T-cell (primary cell): ENCODE data around the gene SLC28A3. TPM values are rescaled to one million over a fixed set of nuclear protein-coding genes. Genes with fewer than 3 reads are reported as not detected.

Source experiments
- ATAC-seq, 4 experiments: fragments of 200-7000 bp in 3 of 4; fragments of 150-1000 bp in 1 of 4; cut with Tn5 transposase; replicated peaks in 1 of 4; 1 replicate in 3 of 4; 2 replicates in 1 of 4; pipeline ENCODE4 v1.10.0; 2021; ENCODE audit warnings: moderate library complexity in 3 of 4, mild to moderate bottlenecking in 2 of 4, moderate number of reproducible peaks in 1 of 4
- CTCF ChIA-PET, 2 donors: fragments of 300-600 bp; sonication (Branson Sonifier 250); formaldehyde crosslinking; loops; one replicate each; lab custom pipeline; 2022; ENCODE audit warnings: antibody characterized with exemption in 2 of 2; lab: Charles Lee
- POLR2A ChIA-PET, 2 donors: fragments of 300-600 bp; sonication (Branson Sonifier 250); formaldehyde crosslinking; loops; one replicate each; lab custom pipeline; 2022; ENCODE audit warnings: antibody characterized with exemption in 2 of 2; lab: Charles Lee
- DNase-seq, 35 experiments: peaks; one replicate each; pipeline versions ENCODE4 v3.0.0 to v3.0.0-alpha.2; 2013 to 2023
- H3K27ac ChIP-seq: one replicate; pipeline ENCODE4 v1.5.1; 2013; ENCODE audit warnings: low read length
- H3K27me3 ChIP-seq, 2 experiments: replicated peaks in 1 of 2; 1 replicate in 1 of 2; 2 replicates in 1 of 2; pipeline versions ENCODE4 v1.6.1 to v1.7.0; 2013; ENCODE audit warnings: low read length in 1 of 2, mixed read lengths in 1 of 2; ENCODE audit not compliant: control insufficient read depth in 2 of 2, insufficient read depth in 2 of 2; ENCODE audit errors: extremely low read depth in 1 of 2
- H3K36me3 ChIP-seq, 2 donors: 1 replicate in 1 of 2; 2 replicates in 1 of 2; pipeline versions ENCODE4 v1.6.1 to v1.7.0; 2013; ENCODE audit warnings: low read length in 1 of 2; ENCODE audit not compliant: control insufficient read depth in 2 of 2, insufficient read depth in 1 of 2; ENCODE audit errors: extremely low read depth in 1 of 2
- H3K4me1 ChIP-seq, 2 experiments: 1 replicate in 1 of 2; 2 replicates in 1 of 2; pipeline versions ENCODE4 v1.6.1 to v1.7.0; 2013; ENCODE audit warnings: low read length in 2 of 2, mixed read lengths in 1 of 2; ENCODE audit not compliant: insufficient read depth in 2 of 2, control insufficient read depth in 1 of 2; ENCODE audit errors: extremely low read depth in 1 of 2
- H3K4me3 ChIP-seq, 2 donors: 1 replicate in 1 of 2; 2 replicates in 1 of 2; pipeline versions ENCODE4 v1.5.1 to v1.7.0; 2013; ENCODE audit warnings: mild to moderate bottlenecking in 2 of 2, low read length in 1 of 2, moderate library complexity in 1 of 2; ENCODE audit not compliant: control insufficient read depth in 1 of 2; ENCODE audit errors: extremely low read depth in 1 of 2
- H3K9me3 ChIP-seq: 2 replicates; pipeline ENCODE4 v1.7.0; 2013
- H3K27ac Mint-ChIP-seq, 2 donors: one replicate each; pipeline ENCODE4 v1.8.0; 2020 to 2021; ENCODE audit warnings: mild to moderate bottlenecking in 2 of 2, mixed read lengths in 2 of 2
- H3K27me3 Mint-ChIP-seq, 2 donors: one replicate each; pipeline ENCODE4 v1.8.0; 2021 to 2022; ENCODE audit warnings: mixed read lengths in 2 of 2
- H3K36me3 Mint-ChIP-seq: one replicate; pipeline ENCODE4 v1.8.0; 2021; ENCODE audit warnings: mixed read lengths
- H3K4me1 Mint-ChIP-seq, 3 donors: one replicate each; pipeline ENCODE4 v1.8.0; 2020 to 2022; ENCODE audit warnings: mixed read lengths in 3 of 3, mild to moderate bottlenecking in 1 of 3
- H3K4me3 Mint-ChIP-seq, 3 donors: one replicate each; pipeline ENCODE4 v1.8.0; 2020 to 2022; ENCODE audit warnings: mild to moderate bottlenecking in 3 of 3, mixed read lengths in 3 of 3, moderate library complexity in 3 of 3
- H3K9me3 Mint-ChIP-seq, 3 donors: one replicate each; pipeline ENCODE4 v1.8.0; 2020 to 2022; ENCODE audit warnings: mixed read lengths in 3 of 3
- WGBS: methylation state at CpG from one replicate; pipeline ENCODE4 v1.1.5; 2013; ENCODE audit warnings: missing lambda C conversion rate; ENCODE audit not compliant: insufficient coverage; 5-methylcytosine and 5-hydroxymethylcytosine counted together
- total RNA-seq, 35 experiments: library from RNA in 6 of 35; stranded (reverse) in 6 of 35; fragments of 120-200 nt in 1 of 35; gene quantifications; one replicate each; pipeline versions ENCODE4 v1.2.1 to v1.2.4 and lab custom pipeline; 2013 to 2026

The SLC28A3 gene
- total RNA-seq, 5 donors from 2014 or later (not counting 1 experiment from before 2014, with no cell fraction given) = not detected

DNA sequence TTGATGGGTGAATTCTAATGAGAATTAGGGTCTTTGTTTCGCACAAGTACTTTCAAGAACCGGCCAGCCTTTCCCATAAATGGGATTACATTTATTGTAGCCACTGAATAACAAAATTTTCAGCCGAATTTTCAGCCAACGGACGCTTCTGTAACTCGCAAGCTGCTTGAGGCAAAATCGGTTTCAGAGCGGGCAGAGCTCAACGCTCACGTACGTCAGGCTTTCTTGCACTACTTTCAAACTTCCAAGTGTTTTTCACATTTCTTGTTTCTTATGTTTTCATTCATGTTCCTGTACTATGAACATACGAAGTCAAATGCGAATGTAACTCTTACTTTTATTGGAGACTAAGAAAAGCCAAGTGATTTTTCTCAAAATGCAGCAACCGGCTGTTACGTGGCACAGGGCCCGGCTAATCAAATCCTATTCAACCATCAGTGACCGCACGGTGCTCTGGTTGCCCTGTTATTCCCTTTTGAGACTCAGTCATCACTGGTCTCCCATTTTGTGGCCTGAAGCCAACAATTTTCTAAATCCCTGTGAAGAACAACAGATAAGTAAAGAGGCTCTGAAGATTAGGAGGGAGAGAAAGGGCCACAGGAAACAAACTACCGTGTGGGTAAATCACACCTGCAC is 68.5 kb downstream of the SLC28A3 start:
- WGBS = 73% methylated on average over 14 of the region's 19 CpGs
- ChIA-PET CTCF (interaction anchor here in 1 of 2 donors (0.7 kb wide), 1 partner anchor 1166 kb away, joined by 3 read pairs; no protein-coding TSS in a partner anchor), POLR2A (no interaction called here)
- Mint-ChIP-seq H3K4me3 (peak overlapping the region in 2 of 3 donors; percentile 40 to 47), H3K27me3 (peaks cover 30 to 47% of the 10 kb centered on the region in 2 donors), H3K36me3 (no peaks in the 10 kb centered on the region), H3K4me1 (peaks cover 6 to 7% (median 7%) of the 10 kb centered on the region in 3 donors), H3K9me3 (no peaks in the 10 kb centered on the region), H3K27ac (no peak overlapping the region)
- no peak for ATAC-seq
- Histone ChIP-seq H3K27me3 (peaks cover 0 to 15% of the 10 kb centered on the region in 2 experiments), H3K9me3 (no peaks in the 10 kb centered on the region), H3K36me3 (no peaks in the 10 kb centered on the region), H3K27ac (no peak overlapping the region), H3K4me3 (no peak overlapping the region), H3K4me1 (no peaks in the 10 kb centered on the region)
- DNase-seq = no peak

DNA sequence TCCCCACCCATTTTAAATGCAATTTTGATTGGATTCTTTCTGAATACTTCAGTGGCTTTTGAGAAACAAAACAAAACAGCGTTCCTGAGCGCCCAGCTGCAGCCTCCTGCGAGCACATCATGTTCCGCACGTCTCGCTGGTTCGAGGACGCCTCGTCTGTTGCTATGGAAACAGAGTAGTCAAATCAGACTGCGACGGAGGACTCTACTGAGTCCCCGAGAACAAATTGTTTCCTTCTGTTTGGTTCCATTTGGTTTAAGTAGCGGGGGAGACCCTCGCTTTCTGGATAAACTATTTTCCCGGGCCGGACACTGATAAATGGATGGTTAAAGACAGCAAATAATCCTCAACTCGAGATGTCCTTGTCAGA is 69.0 kb downstream of the SLC28A3 start:
- peaks cover 0 to 15% of the 10 kb centered on the region in 2 experiments for H3K27me3 ChIP-seq
- Mint-ChIP-seq H3K4me1 (peaks cover 6 to 7% (median 7%) of the 10 kb centered on the region in 3 donors), H3K27ac (no peak overlapping the region), H3K27me3 (peaks cover 30 to 47% of the 10 kb centered on the region in 2 donors), H3K36me3 (no peaks in the 10 kb centered on the region), H3K9me3 (no peaks in the 10 kb centered on the region), H3K4me3 (peak overlapping the region in 2 of 3 donors; percentile 40 to 47)
- DNase-seq (peak in 30 of 35 experiments; percentile 1 to 61 (median 24)), ATAC-seq (peak in 3 of 4 experiments; percentile 48 to 85 (median 53))
- POLR2A ChIA-PET = no interaction called here
- H3K27ac ChIP-seq = no peak overlapping the region
- no peaks in the 10 kb centered on the region for H3K36me3 ChIP-seq
- H3K4me3 ChIP-seq = no peak overlapping the region
- CTCF ChIA-PET = no interaction called here
- H3K9me3 ChIP-seq = no peaks in the 10 kb centered on the region
- 8% methylated on average over 16 of the region's 17 CpGs for WGBS
- H3K4me1 ChIP-seq = no peaks in the 10 kb centered on the region

- Mint-ChIP-seq H3K27me3 (peaks cover 30 to 47% of the 10 kb centered on the region in 2 donors), H3K4me3 (peak overlapping the region in 2 of 3 donors; percentile 40 to 47), H3K27ac (no peak overlapping the region), H3K9me3 (no peaks in the 10 kb centered on the region), H3K4me1 (peaks cover 9 to 12% (median 11%) of the 10 kb centered on the region in 3 donors), H3K36me3 (no peaks in the 10 kb centered on the region)
- no peak for DNase-seq
- POLR2A ChIA-PET = no interaction called here
- CTCF ChIA-PET = no interaction called here
- no peaks in the 10 kb centered on the region for H3K4me1 ChIP-seq
- peaks cover 0 to 15% of the 10 kb centered on the region in 2 experiments for H3K27me3 ChIP-seq
- H3K9me3 ChIP-seq = no peaks in the 10 kb centered on the region
- H3K4me3 ChIP-seq = no peak overlapping the region
- no peaks in the 10 kb centered on the region for H3K36me3 ChIP-seq
- no peak overlapping the region for H3K27ac ChIP-seq
- no peak for ATAC-seq
- WGBS = 17% methylated on average over 1 of the region's 9 CpGs
These were observed 69.6 kb downstream of the SLC28A3 start for GRCh38 chr9:84270847-84271530.

- Mint-ChIP-seq H3K9me3 (no peaks in the 10 kb centered on the region), H3K4me3 (peak overlapping the region in 1 of 3 donors; percentile 38), H3K36me3 (no peaks in the 10 kb centered on the region), H3K27ac (no peak overlapping the region), H3K27me3 (peaks cover 7 to 22% of the 10 kb centered on the region in 2 donors), H3K4me1 (peaks cover 6 to 8% (median 7%) of the 10 kb centered on the region in 3 donors)
- Histone ChIP-seq H3K4me1 (no peaks in the 10 kb centered on the region), H3K36me3 (no peaks in the 10 kb centered on the region), H3K9me3 (no peaks in the 10 kb centered on the region), H3K4me3 (no peak overlapping the region), H3K27me3 (peaks cover 0 to 4% of the 10 kb centered on the region in 2 experiments), H3K27ac (no peak overlapping the region)
- ChIA-PET POLR2A (interaction anchor here in 1 of 2 donors (0.6 kb wide), 1 partner anchor 12 kb away, joined by 3 read pairs; no protein-coding TSS in a partner anchor), CTCF (interaction anchor here in 1 of 2 donors (0.5 kb wide), 1 partner anchor 352 kb away, joined by 3 read pairs; no protein-coding TSS in a partner anchor)
- WGBS = 46% methylated on average over 2 of the region's 5 CpGs
- DNase-seq (no peak), ATAC-seq (no peak)
These were observed 74.4 kb downstream of the SLC28A3 start for GRCh38 chr9:84266087-84266561.

DNA sequence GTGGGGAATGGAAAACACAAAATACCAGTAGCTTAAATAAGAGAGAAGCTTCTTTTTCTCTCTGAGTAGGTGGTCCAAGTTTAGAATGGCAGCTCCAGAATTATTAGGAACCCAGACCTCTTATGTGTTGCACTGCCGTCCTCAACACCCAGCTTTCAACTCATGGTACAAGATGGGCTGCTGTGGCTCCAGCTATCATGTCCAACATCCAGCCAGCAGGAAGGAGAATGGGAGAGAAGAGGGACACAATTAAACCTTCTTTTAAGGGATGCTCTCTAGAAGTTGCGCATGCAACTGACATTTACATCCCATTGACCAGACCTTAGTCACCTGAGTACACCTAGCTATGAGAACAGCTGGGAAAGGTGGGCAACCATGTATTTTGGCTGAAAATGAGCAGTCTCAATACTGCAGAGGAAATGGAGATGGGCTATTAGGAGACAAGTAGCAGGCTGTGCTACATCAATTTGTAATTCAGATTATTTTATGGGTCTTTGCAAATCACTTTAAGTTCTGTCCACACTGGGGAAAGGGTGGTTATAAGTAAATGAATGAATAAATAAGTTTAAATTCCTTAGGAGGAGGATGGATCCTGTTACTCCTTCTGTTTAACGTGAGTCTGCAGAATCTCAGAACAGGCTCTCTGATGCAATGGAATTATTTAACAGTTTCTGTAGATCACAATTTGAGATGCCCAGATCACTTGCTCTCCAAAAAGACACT is 76.1 kb downstream of the SLC28A3 start:
- DNase-seq (no peak), ATAC-seq (no peak)
- peaks cover 2 to 10% of the 10 kb centered on the region in 2 donors for H3K27me3 Mint-ChIP-seq
- H3K4me1 ChIP-seq = no peaks in the 10 kb centered on the region
- H3K4me3 Mint-ChIP-seq = no peak overlapping the region
- H3K27me3 ChIP-seq = peaks cover 0 to 3% of the 10 kb centered on the region in 2 experiments
- ChIA-PET POLR2A (interaction anchor here in 1 of 2 donors (0.6 kb wide), 1 partner anchor 287 kb away, joined by 9 read pairs; no protein-coding TSS in a partner anchor), CTCF (interaction anchor here in 1 of 2 donors (0.9 kb wide), 1 partner anchor 11 kb away, joined by 3 read pairs; no protein-coding TSS in a partner anchor)
- H3K27ac Mint-ChIP-seq = no peak overlapping the region
- no peak overlapping the region for H3K4me3 ChIP-seq
- H3K27ac ChIP-seq = no peak overlapping the region
- H3K4me1 Mint-ChIP-seq = peaks cover 5 to 11% (median 9%) of the 10 kb centered on the region in 3 donors
- H3K36me3 Mint-ChIP-seq = no peaks in the 10 kb centered on the region
- H3K9me3 Mint-ChIP-seq = no peaks in the 10 kb centered on the region
- no peaks in the 10 kb centered on the region for H3K9me3 ChIP-seq
- no peaks in the 10 kb centered on the region for H3K36me3 ChIP-seq
- WGBS = no CpG with 5 or more reads among the region's 3 CpGs
